SK-N-SH (cell line): ENCODE measurements around the gene PIK3R3.

Experiments used
- CTCF ChIP-seq: fragments of 200-600 bp; sonication (generic); IDR thresholded peaks from 2 replicates; pipeline ENCODE4 v1.6.1; 2017; ENCODE audit warnings: antibody characterized with exemption, mild to moderate bottlenecking, moderate library complexity
- EZH2phosphoT487 ChIP-seq: fragments of 200-600 bp; sonication (generic); IDR thresholded peaks from 2 replicates; pipeline ENCODE4 v1.6.1; 2017; ENCODE audit warnings: low read depth, mixed run types, mild to moderate bottlenecking, antibody characterized with exemption, moderate library complexity, borderline replicate concordance
- MXI1 ChIP-seq: IDR thresholded peaks from 2 replicates; pipeline ENCODE4 v1.6.1; 2012; ENCODE audit warnings: mild to moderate bottlenecking, low read depth, low read length, improper control_type of control experiment
- ZBTB33 ChIP-seq: IDR thresholded peaks from 2 replicates; pipeline ENCODE4 v1.4.0; 2012; ENCODE audit warnings: low read depth, borderline replicate concordance

DNA sequence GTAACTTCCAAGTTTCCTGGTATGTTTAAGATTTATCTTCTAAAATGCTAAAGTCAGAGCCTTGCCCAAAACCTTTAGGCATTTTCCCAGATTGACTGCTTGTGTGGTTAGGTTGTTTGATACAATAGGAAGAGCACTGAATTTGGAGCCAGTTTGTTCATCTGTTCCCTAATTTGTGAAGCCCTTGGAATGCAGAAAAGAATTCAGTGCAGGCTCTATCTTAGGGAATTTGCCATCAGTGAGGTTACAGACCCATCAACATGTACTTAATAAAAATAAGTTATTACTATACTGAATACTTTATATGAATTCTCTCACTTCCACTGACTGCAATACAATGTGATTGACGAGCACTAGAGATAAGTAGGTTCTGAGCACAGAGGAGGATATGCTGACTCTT lies 120.2 kb downstream of the PIK3R3 start:
- TF ChIP-seq MXI1 (no peak), ZBTB33 (no peak), CTCF (no peak), EZH2phosphoT487 (no peak)
